Spinal cord (tissue), 10 donors: ENCODE measurements around the gene MAML2. TPM values are rescaled to one million over a fixed set of nuclear protein-coding genes. Genes with fewer than 3 reads are reported as not detected.

ENCODE experiments used
- DNase-seq, 6 donors: peaks; one replicate each; pipeline versions ENCODE4 v3.0.0 to v3.0.0-alpha.2; 2013 to 2015; ENCODE audit warnings: low spot score in 6 of 6, low read depth in 4 of 6
- H3K27ac ChIP-seq: one replicate; pipeline ENCODE4 v1.5.1; 2013; ENCODE audit warnings: low read depth, low read length, control low read depth
- H3K27me3 ChIP-seq: one replicate; pipeline ENCODE4 v1.6.1; 2013; ENCODE audit warnings: low read length; ENCODE audit not compliant: control insufficient read depth, insufficient read depth
- H3K36me3 ChIP-seq: one replicate; pipeline ENCODE4 v1.6.1; 2013; ENCODE audit warnings: low read length; ENCODE audit not compliant: control insufficient read depth, insufficient read depth
- H3K4me1 ChIP-seq: one replicate; pipeline ENCODE4 v1.6.1; 2013; ENCODE audit warnings: low read length; ENCODE audit not compliant: control insufficient read depth, insufficient read depth
- H3K4me3 ChIP-seq: one replicate; pipeline ENCODE4 v1.5.1; 2013; ENCODE audit warnings: low read depth, low read length, control low read depth
- H3K9me3 ChIP-seq: one replicate; pipeline ENCODE4 v1.6.1; 2013; ENCODE audit warnings: low read length; ENCODE audit not compliant: control insufficient read depth, insufficient read depth
- WGBS: methylation state at CpG from one replicate; pipeline ENCODE4 v1.1.5; 2013; ENCODE audit warnings: missing lambda C conversion rate; ENCODE audit not compliant: insufficient coverage; 5-methylcytosine and 5-hydroxymethylcytosine counted together
- polyA plus RNA-seq, 2 donors: library from polyadenylated mRNA; unstranded; fragments of 120-200 nt; gene quantifications; one replicate each; pipeline ENCODE4 v1.2.1, GENCODE V29; 2013; ENCODE audit not compliant: insufficient read length in 2 of 2
- total RNA-seq, 2 donors: library from RNA; depleted of rRNA in 1 of 2; stranded (reverse); fragments of 120-200 nt in 1 of 2; fragments of >200 nt in 1 of 2; gene quantifications; one replicate each; pipeline versions ENCODE4 v1.2.3 to v1.2.4, GENCODE V29; 2013 to 2014
- donor health status: healthy.

MAML2 gene
- total and polyA plus RNA-seq, 4 donors: 16.7 to 25.5 (median 18.7) TPM

GRCh38 chr11:96152623-96153022, 190.4 kb downstream of the MAML2 start:
- H3K4me1 ChIP-seq: peaks cover 23% of the 10 kb centered on the region
- H3K27ac ChIP-seq: peak overlapping the region; percentile 58
- H3K9me3 ChIP-seq: no peaks in the 10 kb centered on the region
- 43% methylated on average over 1 of the region's 1 CpG for WGBS
- no peaks in the 10 kb centered on the region for H3K27me3 ChIP-seq
- no peak overlapping the region for H3K4me3 ChIP-seq
- no peaks in the 10 kb centered on the region for H3K36me3 ChIP-seq
- peak in 4 of 6 donors; percentile 45 to 88 (median 70) for DNase-seq

GRCh38 chr11:96151501-96151900, 191.5 kb downstream of the MAML2 start:
- Histone ChIP-seq H3K27me3 (no peaks in the 10 kb centered on the region), H3K4me1 (peaks cover 23% of the 10 kb centered on the region), H3K27ac (no peak overlapping the region), H3K4me3 (no peak overlapping the region), H3K9me3 (no peaks in the 10 kb centered on the region), H3K36me3 (no peaks in the 10 kb centered on the region)
- DNase-seq: no peak
- WGBS: 83% methylated on average over 1 of the region's 3 CpGs

- Histone ChIP-seq H3K9me3 (no peaks in the 10 kb centered on the region), H3K4me1 (peaks cover 14% of the 10 kb centered on the region), H3K36me3 (no peaks in the 10 kb centered on the region), H3K27ac (no peak overlapping the region), H3K4me3 (no peak overlapping the region), H3K27me3 (no peaks in the 10 kb centered on the region)
- 80% methylated on average over 4 of the region's 4 CpGs for WGBS
- DNase-seq: no peak
Measured at GRCh38 chr11:96150609-96151008, 192.4 kb downstream of the MAML2 start.

GRCh38 chr11:96149743-96150555, 193.0 kb downstream of the MAML2 start:
- no peaks in the 10 kb centered on the region for H3K9me3 ChIP-seq
- H3K27me3 ChIP-seq: no peaks in the 10 kb centered on the region
- peaks cover 13% of the 10 kb centered on the region for H3K4me1 ChIP-seq
- DNase-seq: no peak
- 67% methylated on average over 5 of the region's 7 CpGs for WGBS
- no peak overlapping the region for H3K4me3 ChIP-seq
- no peaks in the 10 kb centered on the region for H3K36me3 ChIP-seq
- H3K27ac ChIP-seq: no peak overlapping the region

GRCh38 chr11:96147906-96148486, 195.0 kb downstream of the MAML2 start:
- no peaks in the 10 kb centered on the region for H3K36me3 ChIP-seq
- DNase-seq: peak in 1 of 6 donors; percentile 53
- no CpG with 5 or more reads among the region's 6 CpGs for WGBS

GRCh38 chr11:96147186-96147585, 195.8 kb downstream of the MAML2 start:
- H3K36me3 ChIP-seq: no peaks in the 10 kb centered on the region
- no peaks in the 10 kb centered on the region for H3K9me3 ChIP-seq
- no peak overlapping the region for H3K4me3 ChIP-seq
- WGBS: no CpG with 5 or more reads among the region's 2 CpGs
- peaks cover 4% of the 10 kb centered on the region for H3K4me1 ChIP-seq
- no peak for DNase-seq
- no peaks in the 10 kb centered on the region for H3K27me3 ChIP-seq
- no peak overlapping the region for H3K27ac ChIP-seq

More at GRCh38 chr11:96147906-96148486, 195.0 kb downstream of the MAML2 start:
- H3K4me1 ChIP-seq: peaks cover 4% of the 10 kb centered on the region
- H3K27me3 ChIP-seq: no peaks in the 10 kb centered on the region
- no peak overlapping the region for H3K4me3 ChIP-seq
- H3K27ac ChIP-seq: no peak overlapping the region
- H3K9me3 ChIP-seq: no peaks in the 10 kb centered on the region

- Histone ChIP-seq H3K36me3 (no peaks in the 10 kb centered on the region), H3K27ac (no peak overlapping the region), H3K4me3 (no peak overlapping the region), H3K27me3 (no peaks in the 10 kb centered on the region), H3K4me1 (peaks cover under 1% of the 10 kb centered on the region), H3K9me3 (no peaks in the 10 kb centered on the region)
- DNase-seq: no peak
Measured at GRCh38 chr11:96146765-96147164, 196.2 kb downstream of the MAML2 start.

- Histone ChIP-seq H3K27me3 (no peaks in the 10 kb centered on the region), H3K9me3 (no peaks in the 10 kb centered on the region), H3K4me1 (peaks cover 3% of the 10 kb centered on the region), H3K36me3 (no peaks in the 10 kb centered on the region), H3K4me3 (no peak overlapping the region), H3K27ac (no peak overlapping the region)
- WGBS: 65% methylated on average over 4 of the region's 4 CpGs
- DNase-seq: no peak
Measured at GRCh38 chr11:96145163-96145585, 197.8 kb downstream of the MAML2 start.

GRCh38 chr11:96144553-96144952, 198.4 kb downstream of the MAML2 start:
- Histone ChIP-seq H3K4me3 (no peak overlapping the region), H3K27me3 (no peaks in the 10 kb centered on the region), H3K36me3 (no peaks in the 10 kb centered on the region), H3K27ac (no peak overlapping the region), H3K4me1 (peaks cover 3% of the 10 kb centered on the region), H3K9me3 (no peaks in the 10 kb centered on the region)
- DNase-seq: no peak
- WGBS: no CpG with 5 or more reads among the region's 2 CpGs

- Histone ChIP-seq H3K27ac (peak overlapping the region; percentile 66), H3K4me1 (peaks cover 3% of the 10 kb centered on the region), H3K27me3 (no peaks in the 10 kb centered on the region), H3K36me3 (no peaks in the 10 kb centered on the region), H3K4me3 (no peak overlapping the region), H3K9me3 (no peaks in the 10 kb centered on the region)
- no CpG with 5 or more reads among the region's 5 CpGs for WGBS
- DNase-seq: peak in 2 of 6 donors; percentile 65 to 77
Measured at GRCh38 chr11:96143041-96143521, 199.9 kb downstream of the MAML2 start.
